Prostate gland (tissue), 2 donors: ENCODE data around the gene TRDMT1. TPM values are rescaled to one million over a fixed set of nuclear protein-coding genes. Genes with fewer than 3 reads are reported as not detected.

ENCODE experiments used
- DNase-seq: peaks from one replicate; pipeline ENCODE4 v3.0.0-alpha.2; 2019; ENCODE audit warnings: low spot score
- H3K27ac ChIP-seq, 2 donors: fragments of 200-600 bp; sonication (generic); 2 replicates each; pipeline ENCODE4 v1.5.1; 2017 to 2019
- H3K27me3 ChIP-seq: fragments of 200-600 bp; sonication (generic); replicated peaks from 2 replicates; pipeline ENCODE4 v1.5.1; 2019; ENCODE audit not compliant: insufficient read depth
- H3K36me3 ChIP-seq, 2 donors: fragments of 200-600 bp; sonication (generic); 1 replicate in 1 of 2; 2 replicates in 1 of 2; pipeline versions ENCODE4 v1.5.1 to v1.8.1; 2017 to 2019
- H3K4me1 ChIP-seq: fragments of 200-600 bp; sonication (generic); replicated peaks from 2 replicates; pipeline ENCODE4 v1.5.1; 2019
- H3K4me3 ChIP-seq, 2 donors: fragments of 200-600 bp; sonication (generic); 2 replicates each; pipeline ENCODE4 v1.5.1; 2017 to 2019
- H3K9me3 ChIP-seq: fragments of 200-600 bp; sonication (generic); 2 replicates; pipeline ENCODE4 v1.5.1; 2017
- CTCF ChIP-seq, 4 experiments: fragments of 200-600 bp in 2 of 4; fragments of 450-650 bp in 2 of 4; sonication (generic) in 2 of 4; IDR thresholded peaks; 1 replicate in 3 of 4; 2 replicates in 1 of 4; pipeline ENCODE4 v1.5.1; 2016 to 2019; ENCODE audit warnings: antibody characterized with exemption in 4 of 4, mild to moderate bottlenecking in 2 of 4, moderate library complexity in 2 of 4
- POLR2A ChIP-seq: fragments of 450-650 bp; IDR thresholded peaks from one replicate; pipeline ENCODE4 v1.6.1; 2016; ENCODE audit warnings: antibody characterized with exemption, mild to moderate bottlenecking
- POLR2AphosphoS5 ChIP-seq: sonication (generic); formaldehyde crosslinking; IDR thresholded peaks from one replicate; pipeline ENCODE4 v1.6.1; 2017; ENCODE audit warnings: antibody characterized with exemption
- WGBS: methylation state at CpG from one replicate; pipeline ENCODE4 v1.1.5; 2018; 5-methylcytosine and 5-hydroxymethylcytosine counted together
- intact Hi-C: fragments of 100-400 bp; cut with DNase I; formaldehyde crosslinking; loops from one replicate; pipeline ENCODE4 v1.14.2; 2022
- total RNA-seq, 2 donors: library from RNA; depleted of rRNA; stranded (reverse); fragments of >200 nt; gene quantifications; one replicate each; pipeline ENCODE4 v1.1.0, GENCODE V29; 2016

The TRDMT1 gene
- total RNA-seq, 2 donors from 2014 or later: 6.5 to 9.9 TPM

GRCh38 chr10:17227367-17228090 is 26.1 kb upstream of the TRDMT1 start:
- DNase-seq: no peak
- Histone ChIP-seq H3K27ac (peak overlapping the region; percentile 85), H3K4me1 (no peaks in the 10 kb centered on the region), H3K27me3 (no peaks in the 10 kb centered on the region), H3K4me3 (peak overlapping the region; percentile 60), H3K36me3 (peaks cover 0 to 5% of the 10 kb centered on the region in 2 donors), H3K9me3 (no peaks in the 10 kb centered on the region)
- whole genome bisulfite sequencing: 17% methylated on average over 12 of the region's 12 CpGs
- TF ChIP-seq CTCF (IDR thresholded peaks at IDR 0.05) (peak; percentile 8 to 60 (median 36)), POLR2AphosphoS5 (no peak), POLR2A (no peak)
- intact Hi-C loops: loop anchor here (1.0 kb wide), 1 partner anchor 26 kb away; the partner anchor contains the start of gene TRDMT1

DNA sequence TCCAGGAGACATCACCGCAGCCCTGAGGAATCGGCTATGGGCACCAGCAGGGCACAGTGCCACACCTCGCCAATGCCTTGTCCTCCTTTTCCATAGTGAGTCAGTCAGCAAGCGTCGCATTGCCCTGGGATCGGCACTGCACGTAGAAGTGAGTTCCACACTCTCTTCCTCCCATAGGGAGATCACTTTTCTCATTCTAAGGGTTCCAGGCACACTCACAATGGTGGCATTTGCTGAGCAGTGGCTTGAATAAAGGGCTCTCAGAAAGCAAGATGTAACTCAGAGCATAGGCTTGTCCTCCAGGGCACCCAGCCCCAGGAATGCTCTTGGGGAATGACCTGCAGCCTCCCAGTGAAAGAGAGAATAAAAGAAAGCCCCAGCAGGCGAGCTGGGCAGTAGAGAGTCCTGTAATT is 25.4 kb upstream of the TRDMT1 start:
- TF ChIP-seq CTCF (IDR thresholded peaks at IDR 0.05): no peak
- TF ChIP-seq POLR2AphosphoS5: no peak
- TF ChIP-seq POLR2A: no peak
- no peak overlapping the region for H3K27ac ChIP-seq
- peaks cover 0 to under 1% of the 10 kb centered on the region in 2 donors for H3K36me3 ChIP-seq
- H3K9me3 ChIP-seq: no peaks in the 10 kb centered on the region
- H3K27me3 ChIP-seq: no peaks in the 10 kb centered on the region
- 83% methylated on average over 8 of the region's 8 CpGs for WGBS
- intact Hi-C loops: no loop called here
- no peak for DNase-seq
- no peaks in the 10 kb centered on the region for H3K4me1 ChIP-seq
- H3K4me3 ChIP-seq: no peak overlapping the region

- 89% methylated on average over 4 of the region's 4 CpGs for WGBS
- no peak overlapping the region for H3K4me3 ChIP-seq
- no peak overlapping the region for H3K27ac ChIP-seq
- H3K36me3 ChIP-seq: no peaks in the 10 kb centered on the region
- no peaks in the 10 kb centered on the region for H3K27me3 ChIP-seq
- DNase-seq: no peak
- H3K4me1 ChIP-seq: no peaks in the 10 kb centered on the region
- no peaks in the 10 kb centered on the region for H3K9me3 ChIP-seq
- no peak for TF ChIP-seq POLR2AphosphoS5
- TF ChIP-seq CTCF (IDR thresholded peaks at IDR 0.05): no peak
- no peak for TF ChIP-seq POLR2A
- intact Hi-C loops: no loop called here
These were observed 24.3 kb upstream of the TRDMT1 start for GRCh38 chr10:17225808-17226207.

DNA sequence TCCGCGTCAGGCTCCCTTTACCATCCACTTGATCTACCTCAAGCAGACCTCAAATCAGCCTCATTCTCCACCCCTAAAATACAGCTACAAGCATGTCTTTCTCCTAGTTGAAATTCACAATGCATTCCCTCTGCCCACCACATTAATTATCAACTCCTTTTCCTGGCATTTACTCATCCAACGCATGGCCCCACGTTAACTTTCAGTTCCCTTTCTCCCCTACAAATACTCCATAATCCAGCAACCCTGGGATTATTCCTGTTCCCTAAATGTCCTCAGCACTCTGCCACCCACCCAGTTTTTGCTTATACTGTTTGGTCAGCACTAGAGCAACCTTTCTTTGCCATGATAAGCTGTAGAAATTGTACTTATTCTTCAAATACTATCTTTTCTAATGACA is 20.9 kb upstream of the TRDMT1 start:
- WGBS: 74% methylated on average over 4 of the region's 4 CpGs
- Histone ChIP-seq H3K36me3 (no peaks in the 10 kb centered on the region), H3K4me3 (no peak overlapping the region), H3K27me3 (no peaks in the 10 kb centered on the region), H3K9me3 (no peaks in the 10 kb centered on the region), H3K4me1 (no peaks in the 10 kb centered on the region), H3K27ac (no peak overlapping the region)
- intact Hi-C loops: no loop called here
- TF ChIP-seq POLR2AphosphoS5 (no peak), CTCF (IDR thresholded peaks at IDR 0.05) (no peak), POLR2A (no peak)
- no peak for DNase-seq

DNA sequence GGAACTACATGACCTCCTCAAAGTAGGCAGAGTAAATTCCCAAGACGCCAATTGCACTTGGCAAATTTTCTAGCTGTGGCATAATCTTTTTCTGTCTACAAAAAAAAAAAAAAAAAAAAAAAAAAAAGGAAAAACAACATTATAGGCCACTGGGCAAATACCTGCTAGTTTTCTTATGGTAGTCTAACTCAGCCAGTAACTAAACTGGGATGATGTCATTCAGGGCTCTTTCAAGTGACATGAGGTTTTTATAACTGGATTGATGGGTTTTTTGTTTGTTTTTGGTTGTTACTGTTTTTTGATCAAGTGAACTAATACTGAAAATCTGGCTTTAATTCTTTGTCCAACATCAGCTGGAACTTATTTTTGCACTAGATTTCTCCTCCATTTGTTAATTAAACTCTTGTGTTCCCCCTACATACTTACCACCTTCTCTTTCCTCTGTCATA is 19.2 kb upstream of the TRDMT1 start:
- no peak for TF ChIP-seq POLR2A
- no peak for TF ChIP-seq CTCF (IDR thresholded peaks at IDR 0.05)
- TF ChIP-seq POLR2AphosphoS5: no peak
- Histone ChIP-seq H3K9me3 (no peaks in the 10 kb centered on the region), H3K27me3 (no peaks in the 10 kb centered on the region), H3K4me1 (no peaks in the 10 kb centered on the region), H3K27ac (no peak overlapping the region), H3K4me3 (no peak overlapping the region), H3K36me3 (no peaks in the 10 kb centered on the region)
- no peak for DNase-seq
- intact Hi-C loops: no loop called here
- WGBS: 47% methylated on average over 1 of the region's 1 CpG
